HepG2 (cell line): Measurements from ENCODE around the gene ZNRF3. TPM values are rescaled to one million over a fixed set of nuclear protein-coding genes. Genes with fewer than 3 reads are reported as not detected.
A peak's percentile ranks its signal among the peaks of the same experiment; 100 is the strongest.

Experiments
- ATAC-seq: fragments of 200-7000 bp; cut with Tn5 transposase; 3 replicates; pipeline ENCODE4 v1.9.1; 2020; ENCODE audit warnings: mild to moderate bottlenecking, moderate library complexity
- BruUV-seq: library from RNA; stranded (reverse); fragments of 400-500 nt; replicated peaks from 2 replicates; lab custom pipeline; 2021; lab: Mats Ljungman, UMichigan
- CTCF ChIA-PET: fragments of 300-600 bp; formaldehyde crosslinking; extraction: SDS; loops from one replicate; lab custom pipeline; 2021; ENCODE audit warnings: low total read pairs, inconsistent platforms, low intra/inter-chr PET ratio; lab: Yijun Ruan, JAX
- POLR2A ChIA-PET: fragments of 350-600 bp; sonication (Branson Sonifier 250); formaldehyde crosslinking; loops from one replicate; lab custom pipeline; 2020; ENCODE audit warnings: antibody characterized with exemption, inconsistent platforms; lab: Yijun Ruan, JAX
- DNase-seq: peaks from one replicate; pipeline ENCODE4 v3.0.0-alpha.2; 2015; ENCODE audit warnings: low spot score
- FAIRE-seq: peaks from 3 replicates; lab custom pipeline; 2011; peaks lifted over from hg19 to GRCh38; lab: Jason Lieb, UNC
- H2AFZ ChIP-seq: one replicate; pipeline ENCODE4 v1.6.1; 2011; ENCODE audit warnings: low read length, inconsistent platforms
- H3K27ac ChIP-seq: fragments of 300-600 bp; 3 replicates; pipeline ENCODE4 v1.8.0; 2011; ENCODE audit warnings: mixed run types, mild to moderate bottlenecking, mixed read lengths, low read length, inconsistent platforms; ENCODE audit not compliant: insufficient read depth; ENCODE audit errors: extremely low read length
- H3K27me3 ChIP-seq, 2 experiments: fragments of 200-600 bp in 1 of 2; 2 replicates in 1 of 2; 3 replicates in 1 of 2; pipeline versions ENCODE4 v1.6.0 to v1.8.0; 2011; ENCODE audit warnings: low read length in 2 of 2, mild to moderate bottlenecking in 2 of 2, moderate library complexity in 2 of 2, inconsistent platforms in 1 of 2; ENCODE audit not compliant: insufficient read depth in 2 of 2, control insufficient read depth in 1 of 2
- H3K36me3 ChIP-seq, 2 experiments: fragments of 200-600 bp in 1 of 2; replicated peaks in 1 of 2; 2 replicates in 1 of 2; 3 replicates in 1 of 2; pipeline versions ENCODE4 v1.5.1 to v1.8.0; 2011; ENCODE audit warnings: low read length in 2 of 2, inconsistent platforms in 1 of 2; ENCODE audit not compliant: insufficient read depth in 2 of 2, control insufficient read depth in 1 of 2
- H3K4me1 ChIP-seq: 2 replicates; pipeline ENCODE4 v1.5.1; 2012; ENCODE audit warnings: low read length, inconsistent platforms; ENCODE audit not compliant: insufficient read depth
- H3K4me2 ChIP-seq: 2 replicates; pipeline ENCODE4 v1.6.0; 2011; ENCODE audit warnings: low read depth, low read length, inconsistent platforms
- H3K4me3 ChIP-seq, 3 experiments: fragments of 200-600 bp in 1 of 3; sonication (generic), shearing (Covaris generic) in 1 of 3; replicated peaks in 1 of 3; 2 replicates each; pipeline ENCODE4 v1.5.1; 2011 to 2016; ENCODE audit warnings: low read length in 3 of 3, inconsistent platforms in 2 of 3, low read depth in 2 of 3, mild to moderate bottlenecking in 2 of 3, control low read depth in 1 of 3, mixed read lengths in 1 of 3; ENCODE audit not compliant: insufficient read depth in 1 of 3
- H3K79me2 ChIP-seq: one replicate; pipeline ENCODE4 v1.6.1; 2011; ENCODE audit warnings: low read length, inconsistent platforms; ENCODE audit not compliant: insufficient read depth
- H3K9ac ChIP-seq: 2 replicates; pipeline ENCODE4 v1.6.0; 2011; ENCODE audit warnings: mild to moderate bottlenecking, low read depth, low read length, inconsistent platforms; ENCODE audit not compliant: insufficient read depth
- H3K9me3 ChIP-seq: 2 replicates; pipeline ENCODE4 v1.5.1; 2012; ENCODE audit warnings: mild to moderate bottlenecking, low read length
- H4K20me1 ChIP-seq: 2 replicates; pipeline ENCODE4 v1.6.0; 2011; ENCODE audit warnings: inconsistent platforms, mild to moderate bottlenecking, low read length, moderate library complexity; ENCODE audit not compliant: insufficient read depth
- DNMT1 ChIP-seq: sonication (generic); formaldehyde crosslinking; IDR thresholded peaks from 2 replicates; pipeline ENCODE4 v1.5.1; 2020; ENCODE audit warnings: mild to moderate bottlenecking, missing genetic modification reagents
- DNMT3B ChIP-seq: conservative IDR thresholded peaks from 2 replicates; pipeline ENCODE4 v1.6.1; 2016; ENCODE audit warnings: missing biosample characterization, control low read depth
- ETV5 ChIP-seq: IDR thresholded peaks from 2 replicates; pipeline ENCODE4 v1.6.1; 2018; ENCODE audit warnings: missing biosample characterization, missing genetic modification reagents, inconsistent platforms, borderline replicate concordance
- KMT2B ChIP-seq: IDR thresholded peaks from 2 replicates; pipeline ENCODE4 v1.6.1; 2016; ENCODE audit warnings: missing genetic modification reagents, missing compliant biosample characterization
- NKX3-1 ChIP-seq: sonication (generic); formaldehyde crosslinking; IDR thresholded peaks from 2 replicates; pipeline ENCODE4 v1.5.0; 2020; ENCODE audit warnings: missing genetic modification reagents
- POLR2AphosphoS5 ChIP-seq: IDR thresholded peaks from 2 replicates; pipeline ENCODE4 v1.6.1; 2012; ENCODE audit warnings: low read depth, low read length
- RBM22 ChIP-seq: fragments of 200-400 bp; formaldehyde crosslinking; optimal IDR thresholded peaks from 2 replicates; pipeline ENCODE3; 2017; ENCODE audit warnings: mild to moderate bottlenecking, low read length, moderate library complexity
- RFX1 ChIP-seq: fragments of 450-650 bp; IDR thresholded peaks from 2 replicates; pipeline ENCODE4 v1.6.1; 2017
- SMARCC2 ChIP-seq: fragments of 450-650 bp; IDR thresholded peaks from 2 replicates; pipeline ENCODE4 v1.6.1; 2017; ENCODE audit warnings: antibody characterized with exemption, mild to moderate bottlenecking
- SPEN ChIP-seq: sonication (generic); formaldehyde crosslinking; IDR thresholded peaks from 2 replicates; pipeline ENCODE4 v1.5.1; 2020; ENCODE audit warnings: low read depth, mild to moderate bottlenecking, missing genetic modification reagents
- ZKSCAN5 ChIP-seq: sonication (generic); formaldehyde crosslinking; IDR thresholded peaks from 2 replicates; pipeline ENCODE4 v1.5.1; 2020; ENCODE audit warnings: mild to moderate bottlenecking, missing genetic modification reagents
- ZNF512 ChIP-seq: sonication (generic); formaldehyde crosslinking; IDR thresholded peaks from 2 replicates; pipeline ENCODE4 v1.4.0; 2020; ENCODE audit warnings: mild to moderate bottlenecking, missing genetic modification reagents
- WGBS: methylation state at CpG from one replicate; pipeline ENCODE4 v1.1.6; 2017; ENCODE audit warnings: low lambda C conversion rate; 5-methylcytosine and 5-hydroxymethylcytosine counted together
- in situ Hi-C: cut with HindIII; loops from 2 replicates; pipeline ENCODE4 v1.10.0; 2017; ENCODE audit warnings: low pct_unique_long_range_greater_than_20kb; ENCODE audit not compliant: extremely low pct_ligation_motif_present
- intact Hi-C: fragments of 100-400 bp; cut with micrococcal nuclease; formaldehyde crosslinking; loops from one replicate; pipeline ENCODE4 v1.10.0; 2022; ENCODE audit not compliant: unreplicated experiment
- polyA plus RNA-seq, 8 experiments: library from polyadenylated mRNA; depleted of rRNA in 3 of 8; stranded (reverse) in 7 of 8; unstranded in 1 of 8; fragments of >200 nt; fragmentation: Illumina TruSeq in 4 of 8; extraction: Trizol in 4 of 8; gene quantifications; 2 replicates each; pipeline versions ENCODE4 v1.2.1 to v1.2.3, GENCODE V29; 2011 to 2016; ENCODE audit warnings: low read depth in 4 of 8, missing spikeins in 1 of 8, mixed read lengths in 1 of 8; ENCODE audit not compliant: insufficient read depth in 1 of 8
- total RNA-seq, 5 experiments: library from RNA; depleted of rRNA; stranded (reverse); fragments of >200 nt; fragmentation: Illumina TruSeq; extraction: Trizol; gene quantifications; 2 replicates each; pipeline ENCODE4 v1.2.3, GENCODE V29; 2016; ENCODE audit warnings: low read depth in 1 of 5

ZNRF3 gene
- total and polyA plus RNA-seq, 2 of the 13 experiments (the other 11 are each of a cell fraction or from before 2014, with no cell fraction given): 20.3 to 36.7 TPM

GRCh38 chr22:28942801-28943500, 59.6 kb downstream of the ZNRF3 start:
- FAIRE-seq (peak; percentile 18), ATAC-seq (peak; percentile 71), DNase-seq (no peak)
- peaks cover 2 to 20% of the 10 kb centered on the region in 2 experiments; a peak in 2 of 5 replicates for H3K36me3 ChIP-seq
- POLR2A ChIA-PET: interaction anchor here (0.8 to 1.9 kb wide), 9 partner anchors 10 to 89 kb away, joined by 3 to 6 read pairs (median 4); partner anchors contain the start of gene ZNRF3
- H2AFZ ChIP-seq: no peak overlapping the region
- H3K4me1 ChIP-seq: peaks cover 78% of the 10 kb centered on the region
- H3K9me3 ChIP-seq: peaks cover 10% of the 10 kb centered on the region; the same call in 1 of the 2 replicates
- H3K4me3 ChIP-seq: no peak overlapping the region
- H3K27me3 ChIP-seq: no peaks in the 10 kb centered on the region
- H3K9ac ChIP-seq: peak overlapping the region; percentile 5; the same call in 1 of the 2 replicates
- no TSS peak for BruUV-seq
- peaks cover 8% of the 10 kb centered on the region for H4K20me1 ChIP-seq
- in situ Hi-C loops: no loop called here
- 45% methylated on average over 7 of the region's 7 CpGs for WGBS
- TF ChIP-seq KMT2B (CRISPR knock-in tag): no peak
- TF ChIP-seq POLR2AphosphoS5: 0 out of 2 replicates have a peak, but pooled peaks have one; percentile 17
- no peak for TF ChIP-seq DNMT3B (CRISPR knock-in tag)
- no peak for TF ChIP-seq ZKSCAN5
- no peak for TF ChIP-seq NKX3-1 (CRISPR knock-in tag)
- TF ChIP-seq SPEN (CRISPR knock-in tag): no peak
- TF ChIP-seq DNMT1 (CRISPR knock-in tag): no peak
- no peak for TF ChIP-seq SMARCC2
- 0 out of 2 replicates have a peak, but pooled peaks have one; percentile 10 for TF ChIP-seq RFX1
- peak overlapping the region; percentile 48 for H3K27ac ChIP-seq
- H3K4me2 ChIP-seq: no peak overlapping the region
- CTCF ChIA-PET: no interaction called here
- H3K79me2 ChIP-seq: peaks cover 94% of the 10 kb centered on the region
- intact Hi-C loops: loop anchor here (5.0 kb wide), 1 partner anchor 51 kb away; no protein-coding TSS in a partner anchor

- in situ Hi-C loops (no loop called here), intact Hi-C loops (loop anchor here (5.0 kb wide), 1 partner anchor 51 kb away; no protein-coding TSS in a partner anchor)
- H3K36me3 ChIP-seq: peaks cover 0 to 17% of the 10 kb centered on the region in 2 experiments; a peak in 2 of 5 replicates
- no peak overlapping the region for H3K4me3 ChIP-seq
- TF ChIP-seq ZNF512 (CRISPR knock-in tag) (no peak), ETV5 (CRISPR knock-in tag) (no peak), RBM22 (peak; percentile 91)
- peaks cover 94% of the 10 kb centered on the region for H3K79me2 ChIP-seq
- H4K20me1 ChIP-seq: peaks cover 12% of the 10 kb centered on the region
- FAIRE-seq (no peak), ATAC-seq (no peak), DNase-seq (no peak)
- ChIA-PET CTCF (no interaction called here), POLR2A (interaction anchor here (0.8 to 1.9 kb wide), 4 partner anchors 23 to 61 kb away, joined by 3 to 6 read pairs (median 4); partner anchors contain the start of gene ZNRF3)
- peaks cover 10% of the 10 kb centered on the region; the same call in 1 of the 2 replicates for H3K9me3 ChIP-seq
- no TSS peak for BruUV-seq
- peaks cover 78% of the 10 kb centered on the region for H3K4me1 ChIP-seq
- no peak overlapping the region for H2AFZ ChIP-seq
- no peaks in the 10 kb centered on the region for H3K27me3 ChIP-seq
- WGBS: 94% methylated on average over 2 of the region's 2 CpGs
- H3K9ac ChIP-seq: no peak overlapping the region
- H3K27ac ChIP-seq: peak overlapping the region; percentile 48
- no peak overlapping the region for H3K4me2 ChIP-seq
Measured at GRCh38 chr22:28943501-28943879, 60.1 kb downstream of the ZNRF3 start.
